IMR-90 (cell line): Measurements from ENCODE around the gene TMOD1. TPM values are rescaled to one million over a fixed set of nuclear protein-coding genes. Genes with fewer than 3 reads are reported as not detected.
"Not testable (repeated sequence)": the region's sequence is repeated elsewhere in the genome, so short reads cannot be mapped to it uniquely, and the experiment has no call there.

ENCODE experiments used
- ATAC-seq: fragments of 200-7000 bp; cut with Tn5 transposase; 2 replicates; pipeline ENCODE4 v1.9.1; 2020; ENCODE audit warnings: low read depth, mild to moderate bottlenecking, moderate library complexity
- BruUV-seq: library from RNA; stranded (reverse); fragments of 400-500 nt; replicated peaks from 2 replicates; lab custom pipeline; 2021; lab: Mats Ljungman, UMichigan
- CTCF ChIA-PET: fragments of 300-600 bp; formaldehyde crosslinking; extraction: SDS; loops from one replicate; lab custom pipeline; 2021; ENCODE audit warnings: antibody characterized with exemption; lab: Yijun Ruan, JAX
- POLR2A ChIA-PET: fragments of 300-600 bp; sonication (Branson Sonifier 250); formaldehyde crosslinking; loops from one replicate; lab custom pipeline; 2022; ENCODE audit warnings: antibody characterized with exemption; ENCODE audit not compliant: unreplicated experiment; lab: Charles Lee
- DNase-seq: peaks from one replicate; pipeline ENCODE4 v3.0.0; 2013
- H2AFZ ChIP-seq: replicated peaks from 2 replicates; pipeline ENCODE3; 2013; ENCODE audit warnings: low read length, mild to moderate bottlenecking; ENCODE audit not compliant: poor library complexity
- H2AK5ac ChIP-seq: 2 replicates; pipeline ENCODE4 v1.6.1; 2013; ENCODE audit warnings: low read depth, low read length, inconsistent platforms
- H2AK9ac ChIP-seq: replicated peaks from 2 replicates; pipeline ENCODE3; 2013; ENCODE audit warnings: mild to moderate bottlenecking, low read depth, low read length, moderate library complexity; ENCODE audit not compliant: poor library complexity
- H2BK120ac ChIP-seq: 2 replicates; pipeline ENCODE4 v1.6.1; 2013; ENCODE audit warnings: low read depth, low read length, inconsistent platforms
- H2BK15ac ChIP-seq: 3 replicates; pipeline ENCODE4 v1.6.1; 2013; ENCODE audit warnings: low read depth, low read length, inconsistent platforms
- H2BK20ac ChIP-seq: 2 replicates; pipeline ENCODE4 v1.6.1; 2013; ENCODE audit warnings: low read depth, mild to moderate bottlenecking, inconsistent platforms, low read length, moderate library complexity
- H2BK5ac ChIP-seq: 2 replicates; pipeline ENCODE4 v1.6.1; 2013; ENCODE audit warnings: mild to moderate bottlenecking, low read depth, low read length, inconsistent platforms; ENCODE audit not compliant: poor library complexity, severe bottlenecking
- H3K14ac ChIP-seq: replicated peaks from 2 replicates; pipeline ENCODE4 v1.6.1; 2013; ENCODE audit warnings: low read depth, low read length, inconsistent platforms
- H3K18ac ChIP-seq: 2 replicates; pipeline ENCODE4 v1.6.1; 2013; ENCODE audit warnings: low read depth, low read length, control low read depth
- H3K23ac ChIP-seq: 2 replicates; pipeline ENCODE4 v1.6.1; 2013; ENCODE audit warnings: low read depth, low read length, inconsistent platforms
- H3K27ac ChIP-seq: 2 replicates; pipeline ENCODE4 v1.5.1; 2013; ENCODE audit warnings: mild to moderate bottlenecking, control low read depth, low read length; ENCODE audit not compliant: insufficient read depth
- H3K27me3 ChIP-seq: 2 replicates; pipeline ENCODE4 v1.6.1; 2013; ENCODE audit warnings: low read length; ENCODE audit not compliant: control insufficient read depth, insufficient read depth
- H3K36me3 ChIP-seq: 2 replicates; pipeline ENCODE4 v1.6.1; 2013; ENCODE audit warnings: low read length, mixed read lengths; ENCODE audit not compliant: control insufficient read depth, insufficient read depth
- H3K4ac ChIP-seq: 2 replicates; pipeline ENCODE4 v1.6.1; 2013; ENCODE audit warnings: low read depth, low read length, inconsistent platforms
- H3K4me1 ChIP-seq: 2 replicates; pipeline ENCODE4 v1.6.1; 2013; ENCODE audit warnings: low read length, mixed read lengths; ENCODE audit not compliant: control insufficient read depth, insufficient read depth
- H3K4me2 ChIP-seq: 2 replicates; pipeline ENCODE4 v1.6.1; 2013; ENCODE audit warnings: low read depth, mild to moderate bottlenecking, control low read depth, low read length, moderate library complexity
- H3K4me3 ChIP-seq: 2 replicates; pipeline ENCODE4 v1.5.1; 2013; ENCODE audit warnings: low read depth, mild to moderate bottlenecking, control low read depth, low read length, moderate library complexity; ENCODE audit not compliant: insufficient read depth
- H3K56ac ChIP-seq: 2 replicates; pipeline ENCODE4 v1.6.1; 2013; ENCODE audit warnings: low read length, inconsistent platforms; ENCODE audit not compliant: insufficient read depth; ENCODE audit errors: extremely low read depth
- H3K79me1 ChIP-seq, 2 experiments: 2 replicates each; pipeline ENCODE4 v1.6.1; 2013; ENCODE audit warnings: low read length in 2 of 2, inconsistent platforms in 1 of 2, low read depth in 1 of 2
- H3K9ac ChIP-seq: 2 replicates; pipeline ENCODE4 v1.6.1; 2013; ENCODE audit warnings: low read depth, low read length, control low read depth
- H3K9me1 ChIP-seq: 2 replicates; pipeline ENCODE4 v1.6.1; 2013; ENCODE audit warnings: low read length, inconsistent platforms; ENCODE audit not compliant: insufficient read depth
- H3K9me3 ChIP-seq: 2 replicates; pipeline ENCODE4 v1.6.1; 2013; ENCODE audit warnings: low read length; ENCODE audit not compliant: control insufficient read depth, insufficient read depth
- H4K20me1 ChIP-seq: 2 replicates; pipeline ENCODE4 v1.6.1; 2013; ENCODE audit warnings: low read length, inconsistent platforms; ENCODE audit not compliant: insufficient read depth
- H4K5ac ChIP-seq: 2 replicates; pipeline ENCODE4 v1.6.1; 2013; ENCODE audit warnings: mild to moderate bottlenecking, low read depth, low read length, control low read depth
- H4K8ac ChIP-seq, 2 experiments: 2 replicates each; pipeline ENCODE4 v1.6.1; 2013; ENCODE audit warnings: low read depth in 2 of 2, low read length in 2 of 2, control low read depth in 1 of 2, inconsistent platforms in 1 of 2
- H4K91ac ChIP-seq: 2 replicates; pipeline ENCODE4 v1.6.1; 2013; ENCODE audit warnings: low read depth, low read length, inconsistent platforms; ENCODE audit not compliant: insufficient read depth
- CEBPB ChIP-seq: IDR thresholded peaks from 2 replicates; pipeline ENCODE4 v1.6.1; 2012; ENCODE audit warnings: low read depth, low read length, improper control_type of control experiment
- NFE2L2 ChIP-seq: fragments of 150-350 bp; IDR thresholded peaks from 2 replicates; pipeline ENCODE4 v1.6.1; 2016; ENCODE audit warnings: low read depth, mild to moderate bottlenecking, low read length
- RAD21 ChIP-seq: IDR thresholded peaks from 2 replicates; pipeline ENCODE4 v1.6.1; 2012; ENCODE audit warnings: low read length, improper control_type of control experiment
- USF2 ChIP-seq: fragments of 150-350 bp; IDR thresholded peaks from 2 replicates; pipeline ENCODE4 v1.6.1; 2017; ENCODE audit warnings: mild to moderate bottlenecking, antibody characterized with exemption, low read length, low read depth
- WGBS, 2 experiments: methylation state at CpG; one replicate each; pipeline versions ENCODE4 v1.1.5 to v1.1.7; 2013; ENCODE audit warnings: missing lambda C conversion rate in 2 of 2; ENCODE audit not compliant: insufficient read length in 1 of 2; ENCODE audit errors: extremely low coverage in 2 of 2; 5-methylcytosine and 5-hydroxymethylcytosine counted together
- dilution Hi-C: fragments of 300-500 bp; cut with HindIII; formaldehyde crosslinking; loops from one replicate; pipeline ENCODE4 v1.14.3; 2018; ENCODE audit warnings: low sequenced_read_pairs; ENCODE audit not compliant: unreplicated experiment
- in situ Hi-C: fragments of 300-500 bp; cut with MboI; formaldehyde crosslinking; loops from 3 replicates; pipeline ENCODE4 v1.14.3; 2019; ENCODE audit warnings: low sequenced_read_pairs, inconsistent platforms, mixed read lengths
- intact Hi-C: fragments of 100-400 bp; cut with micrococcal nuclease; formaldehyde crosslinking; loops from 2 replicates; pipeline ENCODE4 v1.10.0; 2022
- polyA plus RNA-seq, 3 experiments: library from polyadenylated mRNA; depleted of rRNA; stranded (reverse); fragments of >200 nt; gene quantifications; 2 replicates each; pipeline ENCODE4 v1.2.3, GENCODE V29; 2012; ENCODE audit warnings: low replicate concordance in 1 of 3
- total RNA-seq: library from RNA; depleted of rRNA; stranded (reverse); fragments of >200 nt; gene quantifications from 2 replicates; pipeline ENCODE4 v1.2.3, GENCODE V29; 2012

The TMOD1 gene
- total and polyA plus RNA-seq, 2 of the 4 experiments (the other 2 are of a cell fraction), result 0.18 to 0.38 TPM

GRCh38 chr9:97501177-97501971 lies at the start of gene TMOD1 (continued):
- TF ChIP-seq NFE2L2 (no peak), RAD21 (peak; percentile 16; the same call in 1 of the 2 replicates), USF2 (no peak), CEBPB (no peak)

- POLR2A ChIA-PET, ATAC-seq, H3K18ac ChIP-seq, H3K4me2 ChIP-seq, CTCF ChIA-PET, H3K79me1 ChIP-seq, H4K5ac ChIP-seq, H3K27me3 ChIP-seq, H2AFZ ChIP-seq, H3K23ac ChIP-seq, H3K4me1 ChIP-seq, H3K9me1 ChIP-seq, H4K20me1 ChIP-seq, BruUV-seq, H3K56ac ChIP-seq, H3K4ac ChIP-seq, H3K36me3 ChIP-seq, H4K8ac ChIP-seq, H2AK9ac ChIP-seq, H2BK15ac ChIP-seq, H2BK20ac ChIP-seq, in situ Hi-C loops, H3K27ac ChIP-seq, H4K91ac ChIP-seq, H3K9me3 ChIP-seq, H2BK120ac ChIP-seq, dilution Hi-C loops, H2BK5ac ChIP-seq, H3K4me3 ChIP-seq, H2AK5ac ChIP-seq, intact Hi-C loops, DNase-seq, H3K14ac ChIP-seq, H3K9ac ChIP-seq: not testable (repeated sequence)
- no CpG with 5 or more reads among the region's 3 CpGs for WGBS, 2 experiments
These were observed 47.9 kb upstream of the TMOD1 start for GRCh38 chr9:97453573-97453972.

GRCh38 chr9:97456841-97457240 lies 44.6 kb upstream of the TMOD1 start:
- H2AK9ac ChIP-seq, H3K4me2 ChIP-seq, H3K23ac ChIP-seq, H4K5ac ChIP-seq, H3K56ac ChIP-seq, H3K27ac ChIP-seq, H3K9ac ChIP-seq, H3K4ac ChIP-seq, POLR2A ChIA-PET, H4K8ac ChIP-seq, H3K79me1 ChIP-seq, intact Hi-C loops, DNase-seq, H3K9me3 ChIP-seq, H3K4me1 ChIP-seq, H3K4me3 ChIP-seq, H2AFZ ChIP-seq, H2AK5ac ChIP-seq, ATAC-seq, H4K91ac ChIP-seq, BruUV-seq, H3K27me3 ChIP-seq, H2BK20ac ChIP-seq, H4K20me1 ChIP-seq, H3K18ac ChIP-seq, H2BK15ac ChIP-seq, H3K9me1 ChIP-seq, dilution Hi-C loops, H2BK120ac ChIP-seq, H2BK5ac ChIP-seq, H3K36me3 ChIP-seq, H3K14ac ChIP-seq, in situ Hi-C loops: not testable (repeated sequence)
- CTCF ChIA-PET, result interaction anchor here (0.6 to 1.7 kb wide), 2 partner anchors 142 to 602 kb away, joined by 4 to 6 read pairs; no protein-coding TSS in a partner anchor
